CD4-positive, alpha-beta T cell treated with Interleukin-4 for 4 hours (primary cell): ENCODE data around the gene CDSN.
A peak's percentile ranks its signal among the peaks of the same experiment; 100 is the strongest.

Source experiments
- DNase-seq: peaks from one replicate; pipeline ENCODE4 v3.0.0-alpha.2; 2020

CDSN gene

DNA sequence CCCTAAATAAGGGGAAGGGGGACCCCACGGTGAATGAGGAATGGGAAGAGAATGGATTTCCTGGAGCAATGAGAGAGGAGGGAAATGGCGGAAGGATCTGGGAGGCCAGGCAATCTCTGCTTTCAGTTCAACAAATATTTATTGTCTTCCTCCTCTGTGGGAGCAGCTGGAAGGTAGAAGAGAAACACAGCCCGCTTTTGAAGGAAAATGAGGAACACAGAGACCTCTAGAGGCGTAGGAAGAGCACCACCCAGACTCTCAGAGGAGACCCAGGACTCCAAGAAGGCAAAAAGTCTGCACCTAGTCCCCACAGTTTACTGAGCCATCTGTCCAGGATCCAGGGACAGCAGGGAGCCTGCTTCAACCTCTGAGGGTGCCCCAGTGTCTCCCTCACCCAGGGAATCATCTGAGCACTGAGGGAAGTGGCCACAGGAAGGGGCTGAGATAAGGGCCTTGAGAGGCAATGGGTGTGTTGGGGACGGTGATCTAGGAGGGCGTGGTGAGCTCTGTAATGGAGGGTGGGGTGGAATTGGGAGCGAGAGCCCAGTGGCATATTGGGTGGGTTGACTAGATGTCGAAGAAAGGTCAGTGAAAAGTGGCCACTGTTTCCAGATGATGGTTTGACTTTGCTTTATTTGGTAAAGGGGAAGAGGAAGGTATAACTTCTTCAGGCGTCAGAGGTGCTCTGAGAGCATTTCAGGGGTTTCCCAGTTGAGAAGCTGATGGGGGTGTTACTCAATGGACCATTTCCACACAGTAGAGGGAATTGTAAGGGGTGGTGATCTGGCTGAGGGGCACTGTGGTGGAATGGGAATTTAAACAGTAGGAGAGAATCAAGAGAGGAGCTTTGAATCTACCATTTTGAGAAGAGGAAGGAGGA lies 5.0 kb downstream of the CDSN start:
- DNase-seq = no peak

- no peak for DNase-seq
Observed at GRCh38 chr6:31114541-31114878, 5.7 kb downstream of the CDSN start, which contains the start of gene PSORS1C1. PSORS1C1 (plus strand) TSS chr6:31114800; CDS start chr6:31129633, 14,833 bp downstream.

DNA sequence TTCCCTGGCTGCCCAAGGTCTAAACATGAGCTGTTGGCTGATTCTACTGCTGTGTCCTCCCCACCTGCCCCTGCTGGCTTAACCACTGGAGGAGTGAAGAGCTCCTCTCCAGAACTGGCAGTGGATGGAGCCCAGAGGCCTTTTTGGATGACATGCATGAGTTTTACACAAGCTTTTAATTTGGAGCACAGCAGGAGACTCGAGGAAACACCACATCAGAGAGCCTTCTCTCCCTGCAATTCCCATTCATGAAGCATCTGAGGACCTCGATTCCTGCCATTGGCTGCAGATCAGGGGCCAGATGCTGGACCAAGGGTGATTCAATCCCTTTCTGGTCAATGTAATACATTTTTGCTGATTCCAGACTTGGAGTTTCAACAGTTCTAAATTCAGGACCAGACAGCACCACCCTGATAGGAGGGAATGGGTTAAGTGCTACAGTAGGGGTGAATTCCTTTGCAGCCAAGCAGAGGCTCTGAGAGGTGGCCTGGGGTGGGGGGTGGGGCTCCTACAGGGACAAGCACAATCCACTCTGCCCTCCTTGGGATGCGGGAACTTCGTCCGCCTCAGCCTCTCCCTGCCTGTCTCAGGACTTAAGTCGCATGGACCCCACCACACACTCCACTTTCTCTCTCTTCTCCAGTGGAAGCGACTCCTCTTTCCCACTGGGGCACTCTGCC lies 6.2 kb downstream of the CDSN start:
- no peak for DNase-seq

DNA sequence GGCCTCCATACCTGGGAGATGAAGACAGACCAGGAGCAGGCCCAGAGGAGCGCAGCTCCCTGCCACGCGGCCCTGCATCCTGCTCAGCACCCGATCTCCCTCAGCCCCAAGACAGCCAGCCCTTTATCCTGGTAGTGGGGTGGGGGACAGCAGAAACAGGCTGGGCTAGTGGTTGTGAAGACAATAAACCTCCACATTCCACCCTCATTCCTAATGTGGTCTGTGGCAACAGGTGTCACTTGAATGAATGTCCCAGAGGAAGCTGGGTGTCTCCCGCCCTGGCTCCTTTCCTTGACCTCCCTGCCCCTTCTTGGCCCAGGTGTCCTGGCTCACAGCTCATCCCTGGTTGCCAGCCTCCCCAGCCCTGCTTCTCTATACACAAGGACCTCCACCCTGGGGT lies 7.8 kb downstream of the CDSN start, which contains the start of gene C6orf15:
TSS of gene C6orf15 (minus strand) at position 98 of the 400 bp plus-strand sequence. CDS start at position 78, 20 bp downstream.
- DNase-seq = no peak

DNA sequence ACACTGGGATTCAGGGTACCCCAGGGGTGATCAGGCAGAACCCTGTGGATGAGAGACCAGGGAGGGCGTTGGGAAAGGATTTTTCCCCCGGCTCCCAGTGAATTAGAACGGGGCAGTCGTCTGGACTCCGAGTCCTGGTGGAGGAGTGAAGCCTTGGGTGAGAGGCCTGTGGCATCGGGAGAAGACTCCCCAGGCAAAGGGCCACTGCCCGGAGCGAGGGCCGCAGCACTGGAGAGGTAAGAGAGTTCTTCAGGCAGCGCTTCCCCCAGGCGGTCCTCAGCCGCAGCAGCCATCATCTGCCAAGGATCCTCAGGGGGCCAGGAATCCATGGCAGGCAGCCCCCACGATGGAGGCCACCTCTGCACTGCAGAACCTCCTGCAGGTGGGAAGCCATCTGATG lies 8.5 kb downstream of the CDSN start:
- DNase-seq = no peak

DNA sequence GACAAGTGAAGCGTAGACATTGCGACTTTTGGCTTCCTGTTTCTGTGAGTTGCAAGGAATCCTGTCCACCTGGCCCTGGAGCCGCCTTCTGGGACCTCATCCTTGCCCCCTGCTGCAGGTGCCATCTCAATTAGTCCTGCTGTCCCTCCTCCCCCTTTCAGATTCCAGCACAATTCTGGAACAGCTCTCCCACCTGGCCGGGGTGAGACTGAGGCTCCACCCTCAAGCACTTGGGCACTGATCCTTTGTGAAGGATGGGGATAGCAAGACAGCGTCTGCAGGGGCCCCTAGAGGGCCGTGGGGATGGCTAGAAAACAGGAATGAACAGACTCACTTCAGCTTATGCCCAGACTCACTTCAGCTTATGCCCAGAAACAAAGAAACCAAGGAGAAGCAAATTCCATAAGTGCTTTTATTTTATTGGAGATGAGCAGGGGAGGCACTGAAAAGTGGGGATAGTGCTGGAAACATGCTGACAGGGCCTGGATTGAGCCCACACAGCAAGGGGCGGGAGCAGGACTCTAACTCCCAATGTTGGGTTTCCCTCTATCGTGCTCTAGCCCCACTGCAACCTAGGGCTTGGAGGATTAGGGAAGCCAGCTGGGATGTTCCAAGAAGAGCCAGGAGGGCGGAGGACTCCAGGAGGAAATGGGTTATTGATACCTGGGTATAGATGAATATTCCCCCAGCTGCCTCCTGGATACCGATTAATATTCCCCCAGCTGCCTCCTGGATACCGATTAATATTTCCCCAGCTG lies 9.2 kb downstream of the CDSN start:
- no peak for DNase-seq

DNA sequence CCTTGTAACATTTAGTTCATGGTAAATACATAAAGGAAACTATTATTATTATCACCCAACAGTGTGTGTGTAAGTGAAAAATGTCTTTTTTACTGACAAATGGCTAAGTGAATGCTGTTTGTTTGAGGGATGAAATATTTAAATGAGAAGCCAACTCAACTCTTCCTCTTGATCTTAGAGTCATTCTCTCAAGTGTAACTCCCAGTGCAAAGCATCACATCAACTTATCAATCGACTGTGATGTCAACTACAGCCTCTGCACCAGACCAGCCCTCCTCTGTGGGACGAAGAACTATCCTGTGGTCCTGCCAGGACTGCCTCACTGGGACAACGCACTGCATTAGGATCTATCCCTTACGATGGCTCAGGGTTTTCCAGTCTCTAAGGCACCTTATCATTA lies 13.2 kb downstream of the CDSN start:
- DNase-seq = no peak

DNA sequence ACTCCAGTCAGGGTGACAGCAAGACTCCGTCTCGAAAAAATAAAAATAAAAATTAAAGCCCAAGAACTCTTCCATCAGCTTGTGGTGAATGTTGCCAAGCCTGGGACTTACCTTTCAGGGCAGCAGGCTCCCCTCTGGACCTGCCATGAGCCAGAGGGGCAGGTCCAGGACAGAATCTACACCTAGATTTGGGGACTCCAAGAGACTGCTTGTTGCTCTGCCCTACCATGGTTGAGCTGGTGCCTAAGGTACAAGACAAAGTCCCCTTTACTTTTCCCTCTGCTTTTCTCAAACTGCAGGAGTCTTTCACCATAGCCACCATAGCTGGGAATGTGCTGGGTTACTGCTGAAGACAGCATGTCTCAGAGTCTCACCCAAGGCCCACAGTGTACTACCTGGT lies 17.1 kb downstream of the CDSN start:
- DNase-seq = no peak

DNA sequence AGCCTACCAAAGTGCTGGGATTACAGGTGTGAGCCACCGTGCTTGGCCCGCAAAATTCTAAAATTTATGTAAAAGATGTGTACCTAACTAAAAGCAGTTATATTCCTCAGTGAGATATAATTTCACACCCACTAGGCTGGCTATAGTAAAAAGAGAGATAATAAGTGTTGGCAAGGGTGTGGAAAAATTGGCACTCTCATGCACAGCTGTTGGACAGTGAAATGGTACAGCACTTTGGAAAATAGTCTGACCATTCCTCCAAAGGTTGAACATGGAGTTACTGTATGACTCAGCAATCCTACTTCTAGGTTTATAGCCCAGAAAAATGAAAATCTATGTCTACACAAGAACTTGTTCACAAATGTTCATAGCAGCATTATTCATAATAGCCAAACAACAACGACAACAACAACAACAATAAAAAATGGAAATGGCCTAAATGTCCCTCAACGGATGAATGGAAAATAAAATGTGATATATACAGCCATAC lies 21.8 kb downstream of the CDSN start:
- DNase-seq = no peak

DNA sequence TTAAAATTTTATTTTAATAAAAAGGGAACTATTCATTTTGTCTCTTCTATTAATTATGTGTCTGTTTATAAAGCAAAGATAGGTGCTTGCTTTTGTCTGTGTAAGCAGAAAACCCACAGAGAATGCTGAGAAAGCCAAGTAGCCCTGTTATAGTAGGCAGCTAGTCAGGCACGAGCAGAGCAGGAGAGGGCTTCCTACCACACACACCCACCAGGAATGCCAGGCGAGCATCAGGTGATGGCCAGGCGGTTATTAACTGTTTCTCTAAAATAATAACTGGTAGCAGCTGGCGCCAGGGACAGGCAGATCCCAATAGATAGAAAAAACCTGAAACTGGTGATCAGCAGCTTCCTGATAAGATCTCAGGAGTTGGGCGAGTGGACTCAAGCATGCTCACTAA lies 23.6 kb downstream of the CDSN start:
- no peak for DNase-seq

GRCh38 chr6:31096215-31096614 lies 24.0 kb downstream of the CDSN start:
- no peak for DNase-seq

DNA sequence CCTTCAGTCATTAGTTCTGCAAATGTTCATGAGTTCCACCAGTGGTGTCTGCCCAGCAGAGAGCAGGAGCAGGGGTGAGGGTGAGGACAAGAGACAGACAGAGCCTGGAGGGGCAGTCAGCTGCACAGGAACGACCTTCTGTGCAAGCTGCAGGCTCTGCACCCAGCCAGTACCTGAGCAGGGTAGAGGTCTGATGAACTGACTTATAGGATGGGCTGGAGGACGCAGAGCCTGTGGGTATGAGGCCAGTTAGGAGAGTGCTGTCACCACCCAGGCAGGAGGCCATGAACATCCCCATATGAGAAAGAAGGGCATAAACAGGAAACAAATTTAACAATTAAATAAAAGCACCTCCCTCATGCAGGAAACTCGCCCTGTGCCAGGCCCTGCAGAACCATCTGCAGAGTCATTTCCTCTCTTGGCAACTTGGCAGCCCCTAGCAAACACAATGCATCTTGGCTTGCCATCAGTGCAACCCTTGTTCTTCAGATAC lies 25.8 kb downstream of the CDSN start:
- DNase-seq = peak; percentile 59

- DNase-seq = no peak
Observed at GRCh38 chr6:31092769-31093505, 27.3 kb downstream of the CDSN start.

- no peak for DNase-seq
Observed at GRCh38 chr6:31092238-31092637, 28.0 kb downstream of the CDSN start.

- DNase-seq = no peak
Observed at GRCh38 chr6:31091680-31092079, 28.6 kb downstream of the CDSN start.

DNA sequence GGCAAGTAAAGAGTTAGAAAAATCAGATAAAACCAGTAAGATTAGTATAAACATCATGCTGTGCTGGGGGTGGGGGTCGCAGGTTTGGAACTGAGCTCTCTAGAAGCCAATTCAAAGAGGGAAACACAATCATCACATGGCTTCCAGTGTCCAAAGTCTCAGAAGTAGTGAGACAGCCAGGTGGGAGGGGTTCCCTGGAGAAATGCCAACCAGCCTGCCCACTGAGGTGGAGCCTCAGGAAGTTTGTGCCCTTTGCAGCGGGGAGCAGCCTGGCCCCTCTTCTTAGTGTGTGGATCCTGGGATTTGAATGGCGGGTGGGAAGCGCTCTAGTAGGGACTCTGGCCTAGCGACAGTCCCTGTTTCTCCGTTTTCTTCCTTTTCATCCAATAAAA lies 29.3 kb downstream of the CDSN start:
- DNase-seq = no peak

DNA sequence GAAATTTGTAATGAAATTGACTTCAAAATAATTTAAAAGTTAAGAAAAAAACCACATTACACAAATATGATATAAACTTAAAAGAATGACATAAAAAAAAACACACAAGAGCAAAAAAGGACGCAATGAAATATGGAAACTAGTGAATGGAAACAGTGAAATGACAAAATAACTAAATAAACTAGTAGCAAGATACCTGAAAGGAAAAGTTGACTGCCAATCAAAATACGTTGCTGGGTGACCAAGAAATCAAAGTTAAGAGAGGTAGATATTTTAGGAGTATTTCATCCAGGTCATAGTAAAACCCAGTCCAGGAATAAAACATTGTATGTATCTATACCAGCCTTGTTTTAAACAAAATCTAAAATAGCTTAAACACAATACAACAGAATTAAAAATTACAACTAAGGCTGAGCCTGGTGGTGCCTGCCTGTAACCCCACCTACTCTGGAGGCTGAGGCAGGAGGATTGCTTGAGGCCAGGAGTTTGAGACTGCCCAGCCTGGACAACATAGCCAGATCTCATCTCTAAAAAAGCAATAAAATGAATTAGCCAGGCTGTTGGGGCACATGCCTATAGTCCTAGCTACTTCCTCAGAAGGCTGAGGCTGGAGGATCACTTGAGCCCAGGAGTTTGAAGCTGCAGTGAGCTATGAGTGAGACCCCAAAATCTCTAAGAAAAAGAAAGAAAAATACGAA lies 29.8 kb downstream of the CDSN start:
- DNase-seq = no peak

DNA sequence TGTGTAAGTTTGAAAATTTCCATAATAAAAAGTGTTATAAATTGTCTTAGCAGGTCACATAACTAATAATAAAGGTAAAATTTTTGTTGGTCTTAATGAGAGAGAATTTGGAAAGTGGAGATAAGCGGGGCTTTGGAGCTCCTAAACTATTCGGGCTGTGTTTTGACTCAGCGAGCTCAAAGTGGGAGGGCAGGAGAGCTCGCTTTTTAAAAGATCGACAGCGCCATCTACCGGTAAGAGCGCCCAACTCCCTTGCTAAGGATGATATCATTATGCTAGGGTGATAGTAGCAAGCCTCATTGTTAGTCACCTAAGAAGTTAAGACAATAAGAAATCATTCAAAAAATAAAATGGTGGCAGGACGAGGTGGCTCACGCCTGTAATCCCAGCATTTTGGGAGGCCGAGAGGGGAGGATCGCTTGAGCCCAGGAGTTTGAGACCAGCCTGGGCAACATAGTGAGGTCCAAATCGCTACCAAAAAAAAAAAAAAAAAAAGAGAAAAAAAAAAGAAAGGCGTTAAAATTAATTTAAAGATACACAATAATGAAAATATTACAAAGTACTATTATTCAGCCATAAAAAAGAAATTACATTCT lies 32.7 kb downstream of the CDSN start:
- DNase-seq = peak; percentile 76

GRCh38 chr6:31086788-31087440 lies 33.3 kb downstream of the CDSN start:
- no peak for DNase-seq

DNA sequence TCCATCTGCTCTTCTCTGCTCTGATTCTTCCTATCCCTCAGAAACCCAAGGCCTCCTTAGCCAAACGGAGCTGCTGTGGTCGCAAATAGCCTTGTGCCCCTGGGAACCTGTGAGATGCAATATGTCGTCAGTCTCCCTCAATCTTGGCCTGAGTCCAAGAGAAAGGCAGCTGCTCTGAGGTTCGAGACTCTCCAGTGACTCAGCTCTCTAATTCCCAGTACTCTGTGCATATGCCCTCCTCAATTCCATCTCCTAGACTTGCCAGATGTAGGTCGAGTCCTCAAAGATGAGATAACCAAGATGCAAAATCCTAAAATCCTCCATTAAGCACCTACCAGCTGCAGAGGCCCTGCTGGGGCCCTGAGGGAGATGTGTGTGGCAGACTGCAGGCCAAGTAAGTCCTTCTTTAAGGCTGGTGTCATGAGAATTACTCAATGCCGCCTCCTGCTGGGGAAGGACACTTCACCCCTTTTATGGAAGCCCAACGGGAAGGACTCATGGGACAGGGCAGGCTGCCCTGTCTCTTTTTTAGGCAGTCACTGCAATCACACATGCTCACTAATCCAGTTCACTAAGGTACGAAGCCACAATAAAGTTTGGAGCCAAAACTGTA lies 36.4 kb downstream of the CDSN start:
- DNase-seq = peak; percentile 37
